ENCODE data around the gene KMT2C. TPM values are rescaled to one million over a fixed set of nuclear protein-coding genes. Genes with fewer than 3 reads are reported as not detected.

KMT2C gene
- total and polyA plus RNA-seq, 3 donors from 2014 or later: 32.8 to 167 (median 154) TPM

- intact Hi-C loops (cut with DNase I; ENCODE audit: low total_unique reads): no loop called here
- 86 to 100% methylated on average over 1 of the region's 1 CpG for WGBS, 2 donors
Observed at GRCh38 chr7:152180587-152180986, 255.2 kb downstream of the KMT2C start.

GRCh38 chr7:152180048-152180447, 255.8 kb downstream of the KMT2C start:
- H3K27ac ChIP-seq: no peak overlapping the region
- WGBS, 2 donors: 92% methylated on average over 5 of the region's 5 CpGs
- no peak overlapping the region for H3K4me3 ChIP-seq
- intact Hi-C loops (cut with DNase I; ENCODE audit: low total_unique reads): no loop called here
- DNase-seq: no peak
- H3K27me3 ChIP-seq: no peaks in the 10 kb centered on the region
- H3K4me1 ChIP-seq: no peaks in the 10 kb centered on the region
- H3K36me3 ChIP-seq (ENCODE audit: low read depth, missing control alignments): no peaks in the 10 kb centered on the region
- H3K9me3 ChIP-seq: no peaks in the 10 kb centered on the region
- TF ChIP-seq, protein P1, sequence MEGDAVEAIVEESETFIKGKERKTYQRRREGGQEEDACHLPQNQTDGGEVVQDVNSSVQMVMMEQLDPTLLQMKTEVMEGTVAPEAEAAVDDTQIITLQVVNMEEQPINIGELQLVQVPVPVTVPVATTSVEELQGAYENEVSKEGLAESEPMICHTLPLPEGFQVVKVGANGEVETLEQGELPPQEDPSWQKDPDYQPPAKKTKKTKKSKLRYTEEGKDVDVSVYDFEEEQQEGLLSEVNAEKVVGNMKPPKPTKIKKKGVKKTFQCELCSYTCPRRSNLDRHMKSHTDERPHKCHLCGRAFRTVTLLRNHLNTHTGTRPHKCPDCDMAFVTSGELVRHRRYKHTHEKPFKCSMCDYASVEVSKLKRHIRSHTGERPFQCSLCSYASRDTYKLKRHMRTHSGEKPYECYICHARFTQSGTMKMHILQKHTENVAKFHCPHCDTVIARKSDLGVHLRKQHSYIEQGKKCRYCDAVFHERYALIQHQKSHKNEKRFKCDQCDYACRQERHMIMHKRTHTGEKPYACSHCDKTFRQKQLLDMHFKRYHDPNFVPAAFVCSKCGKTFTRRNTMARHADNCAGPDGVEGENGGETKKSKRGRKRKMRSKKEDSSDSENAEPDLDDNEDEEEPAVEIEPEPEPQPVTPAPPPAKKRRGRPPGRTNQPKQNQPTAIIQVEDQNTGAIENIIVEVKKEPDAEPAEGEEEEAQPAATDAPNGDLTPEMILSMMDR (IDR thresholded peaks at IDR 0.05): no peak
- no peak for TF ChIP-seq POLR2A (IDR thresholded peaks at IDR 0.05)

More at GRCh38 chr7:152180587-152180986, 255.2 kb downstream of the KMT2C start:
- DNase-seq: no peak
- Histone ChIP-seq H3K27ac (no peak overlapping the region), H3K9me3 (no peaks in the 10 kb centered on the region), H3K4me3 (no peak overlapping the region), H3K27me3 (no peaks in the 10 kb centered on the region), H3K36me3 (ENCODE audit: low read depth, missing control alignments) (no peaks in the 10 kb centered on the region), H3K4me1 (no peaks in the 10 kb centered on the region)
- no peak for TF ChIP-seq POLR2A (IDR thresholded peaks at IDR 0.05)
- TF ChIP-seq, protein P1 (IDR thresholded peaks at IDR 0.05): no peak

GRCh38 chr7:152178405-152179058, 257.3 kb downstream of the KMT2C start:
- Histone ChIP-seq H3K27me3 (no peaks in the 10 kb centered on the region), H3K9me3 (no peaks in the 10 kb centered on the region), H3K4me1 (no peaks in the 10 kb centered on the region), H3K27ac (no peak overlapping the region), H3K4me3 (no peak overlapping the region), H3K36me3 (ENCODE audit: low read depth, missing control alignments) (no peaks in the 10 kb centered on the region)
- intact Hi-C loops (cut with DNase I; ENCODE audit: low total_unique reads): no loop called here
- TF ChIP-seq, protein P1 (IDR thresholded peaks at IDR 0.05): no peak
- TF ChIP-seq POLR2A (IDR thresholded peaks at IDR 0.05): no peak
- WGBS, 2 donors: 87 to 91% methylated on average over 3 of the region's 3 CpGs
- no peak for DNase-seq

- H3K9me3 ChIP-seq: no peaks in the 10 kb centered on the region
- H3K36me3 ChIP-seq (ENCODE audit: low read depth, missing control alignments): no peaks in the 10 kb centered on the region
- intact Hi-C loops (cut with DNase I; ENCODE audit: low total_unique reads): no loop called here
- 88 to 92% methylated on average over 7 of the region's 7 CpGs for WGBS, 2 donors
- no peak overlapping the region for H3K4me3 ChIP-seq
- H3K4me1 ChIP-seq: no peaks in the 10 kb centered on the region
- H3K27me3 ChIP-seq: no peaks in the 10 kb centered on the region
- TF ChIP-seq, protein P1 (IDR thresholded peaks at IDR 0.05): no peak
- no peak for TF ChIP-seq POLR2A (IDR thresholded peaks at IDR 0.05)
- H3K27ac ChIP-seq: no peak overlapping the region
- no peak for DNase-seq
Observed at GRCh38 chr7:152177681-152178404, 258.0 kb downstream of the KMT2C start.
